BE2C (cell line): Measurements from ENCODE around the gene SMIM14.
"Not testable (repeated sequence)": the region's sequence is repeated elsewhere in the genome, so short reads cannot be mapped to it uniquely, and the experiment has no call there.

Experiments used
- DNase-seq: peaks from one replicate; pipeline ENCODE4 v3.0.0-alpha.2; 2020
- H3K27me3 ChIP-seq: fragments of 250-450 bp; sonication (Bioruptor Pico); 2 replicates; pipeline ENCODE4 v1.5.1; 2020; ENCODE audit warnings: mild to moderate bottlenecking
- H3K36me3 ChIP-seq: fragments of 250-450 bp; sonication (Bioruptor Pico); 2 replicates; pipeline ENCODE4 v1.5.1; 2020; ENCODE audit warnings: mild to moderate bottlenecking
- H3K4me1 ChIP-seq: fragments of 250-450 bp; sonication (Bioruptor Pico); 2 replicates; pipeline ENCODE4 v1.5.1; 2020
- H3K4me3 ChIP-seq: 2 replicates; pipeline ENCODE4 v1.5.1; 2011; ENCODE audit warnings: low read depth, low read length
- H3K9me3 ChIP-seq: fragments of 250-450 bp; sonication (Bioruptor Pico); 2 replicates; pipeline ENCODE4 v1.5.1; 2020
- CTCF ChIP-seq: IDR thresholded peaks from 2 replicates; pipeline ENCODE4 v1.5.1; 2012; ENCODE audit warnings: mild to moderate bottlenecking, low read depth, low read length

SMIM14 gene

DNA sequence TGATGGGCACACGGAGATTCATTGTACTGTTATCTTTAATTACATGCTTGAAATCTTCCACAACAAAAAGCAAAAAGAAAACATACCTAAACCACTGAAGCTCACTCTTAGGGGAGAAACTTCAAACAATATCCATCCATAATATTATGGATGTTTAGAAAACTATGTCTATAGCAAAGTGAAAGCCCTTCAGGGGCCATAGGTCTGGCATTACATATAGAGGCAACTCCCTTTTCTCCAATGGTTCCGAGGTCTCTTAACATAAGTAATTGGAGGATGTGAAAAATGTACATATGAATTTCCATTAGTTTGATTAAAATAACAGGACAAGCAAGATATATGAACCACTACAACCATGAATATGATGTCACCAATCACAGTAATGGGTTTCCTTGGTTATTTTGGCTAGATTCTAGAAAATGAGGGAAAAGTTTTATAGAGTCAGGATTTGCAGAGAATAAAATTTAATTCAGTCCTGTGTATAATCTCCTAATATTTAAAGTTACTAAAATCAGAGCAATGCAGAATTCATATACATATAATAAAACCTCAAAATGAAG, 122.2 kb downstream of the SMIM14 start:
- H3K4me1 ChIP-seq = no peaks in the 10 kb centered on the region
- H3K36me3 ChIP-seq = peaks cover 13% of the 10 kb centered on the region
- H3K4me3 ChIP-seq = no peak overlapping the region
- no peaks in the 10 kb centered on the region for H3K9me3 ChIP-seq
- TF ChIP-seq CTCF = no peak
- H3K27me3 ChIP-seq = no peaks in the 10 kb centered on the region
- DNase-seq = no peak

- not testable (repeated sequence) for H3K4me1 ChIP-seq
These were observed 122.8 kb downstream of the SMIM14 start for GRCh38 chr4:39515669-39516401.

DNA sequence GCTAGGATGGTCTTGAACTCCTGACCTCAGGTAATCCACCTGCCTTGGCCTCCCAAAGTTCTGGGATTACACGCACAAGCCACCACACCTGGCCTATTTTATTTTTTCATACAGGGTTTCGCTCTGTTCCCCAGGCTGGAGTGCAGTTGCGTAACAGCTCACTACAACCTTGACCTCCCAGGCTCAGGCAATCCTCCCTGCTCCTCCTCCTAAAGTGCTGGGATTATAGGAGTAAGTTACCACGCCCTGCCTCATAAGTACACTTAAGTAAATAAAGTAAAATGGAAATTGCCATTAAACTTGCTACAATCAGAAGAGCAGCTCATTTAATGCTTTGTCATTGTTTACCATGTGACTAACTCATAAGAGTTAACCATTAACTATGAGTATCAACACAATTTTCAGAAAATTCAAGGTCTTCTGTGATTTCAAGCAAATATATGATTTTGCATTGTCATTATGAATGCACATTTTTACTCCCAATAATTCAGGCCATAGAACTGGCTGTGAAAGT, 123.7 kb downstream of the SMIM14 start:
- no peaks in the 10 kb centered on the region for H3K4me1 ChIP-seq

More at GRCh38 chr4:39515669-39516401, 122.8 kb downstream of the SMIM14 start:
- H3K4me3 ChIP-seq, DNase-seq, H3K9me3 ChIP-seq, H3K27me3 ChIP-seq: not testable (repeated sequence)
- peaks cover 13% of the 10 kb centered on the region for H3K36me3 ChIP-seq

DNA sequence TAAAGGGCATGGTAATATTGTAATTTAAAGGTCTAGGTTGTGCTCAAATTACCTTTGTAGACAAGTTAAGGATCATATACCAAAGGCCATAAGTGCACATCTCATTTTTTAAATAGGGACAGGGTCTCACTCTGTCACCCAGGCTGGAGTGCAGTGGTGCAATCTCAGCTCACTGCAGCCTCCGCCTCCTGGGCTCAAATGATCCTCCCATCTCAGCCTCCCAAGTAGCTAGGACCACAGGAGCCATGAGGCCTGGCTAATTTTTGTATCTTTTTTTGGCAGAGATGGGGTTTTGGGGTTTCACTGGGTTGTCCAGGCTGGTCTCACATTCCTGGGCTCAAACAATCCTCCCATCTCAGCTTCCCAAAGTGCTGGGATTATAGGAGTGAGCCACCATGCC, 124.4 kb downstream of the SMIM14 start:
- DNase-seq, H3K9me3 ChIP-seq, H3K4me3 ChIP-seq, H3K4me1 ChIP-seq, H3K27me3 ChIP-seq: not testable (repeated sequence)
- H3K36me3 ChIP-seq = peaks cover 16% of the 10 kb centered on the region

More for the DNA sequence above, 123.7 kb downstream of the SMIM14 start:
- Histone ChIP-seq H3K27me3 (no peaks in the 10 kb centered on the region), H3K36me3 (peaks cover 13% of the 10 kb centered on the region), H3K9me3 (no peaks in the 10 kb centered on the region), H3K4me3 (no peak overlapping the region)
- no peak for DNase-seq
- TF ChIP-seq CTCF = no peak

GRCh38 chr4:39510348-39510929, 128.2 kb downstream of the SMIM14 start:
- Histone ChIP-seq H3K27me3 (no peaks in the 10 kb centered on the region), H3K4me1 (no peaks in the 10 kb centered on the region), H3K4me3 (no peak overlapping the region), H3K9me3 (no peaks in the 10 kb centered on the region), H3K36me3 (peaks cover 37% of the 10 kb centered on the region)
- no peak for TF ChIP-seq CTCF
- no peak for DNase-seq

DNA sequence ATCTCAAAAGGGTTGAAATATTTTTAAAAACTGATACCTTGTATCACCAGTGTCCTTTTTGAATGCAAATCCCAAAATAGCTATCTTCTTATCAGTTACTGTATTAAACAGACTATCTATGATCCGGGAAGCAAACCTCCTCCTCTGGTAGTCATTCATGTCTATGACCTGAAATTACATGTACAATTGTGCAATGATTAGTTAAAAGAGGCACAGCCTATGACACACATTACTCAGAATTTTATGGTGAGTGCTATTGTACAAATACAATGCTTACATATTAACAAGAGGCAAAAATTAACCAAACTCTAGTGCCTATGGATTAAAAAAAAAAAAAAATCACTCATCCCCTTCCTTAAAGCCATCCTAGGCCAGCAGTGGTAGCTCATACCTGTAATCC, 133.1 kb downstream of the SMIM14 start:
- no peaks in the 10 kb centered on the region for H3K27me3 ChIP-seq
- TF ChIP-seq CTCF = no peak
- H3K36me3 ChIP-seq = peaks cover 54% of the 10 kb centered on the region
- no peak for DNase-seq
- H3K4me3 ChIP-seq = no peak overlapping the region
- H3K4me1 ChIP-seq = no peaks in the 10 kb centered on the region
- no peaks in the 10 kb centered on the region for H3K9me3 ChIP-seq

GRCh38 chr4:39504538-39504937, 134.1 kb downstream of the SMIM14 start:
- H3K27me3 ChIP-seq = no peaks in the 10 kb centered on the region
- no peak for TF ChIP-seq CTCF
- no peaks in the 10 kb centered on the region for H3K4me1 ChIP-seq
- H3K36me3 ChIP-seq = peaks cover 53% of the 10 kb centered on the region
- no peak for DNase-seq
- no peaks in the 10 kb centered on the region for H3K9me3 ChIP-seq
- no peak overlapping the region for H3K4me3 ChIP-seq

GRCh38 chr4:39502664-39503035, 136.0 kb downstream of the SMIM14 start:
- H3K36me3 ChIP-seq = peaks cover 46% of the 10 kb centered on the region
- not testable (repeated sequence) for H3K27me3 ChIP-seq, H3K9me3 ChIP-seq, DNase-seq, H3K4me1 ChIP-seq, H3K4me3 ChIP-seq
